Stimulated activated CD8-positive, alpha-beta memory T cell treated with anti-CD3 and anti-CD28 coated beads, Interleukin-15, amount 100 ng/mL, for 1 hour (primary cell): ENCODE measurements around the gene TRNP1.

Experiments used
- DNase-seq: peaks from one replicate; pipeline ENCODE4 v3.0.0-alpha.2; 2020; ENCODE audit warnings: low read depth

TRNP1 gene

DNA sequence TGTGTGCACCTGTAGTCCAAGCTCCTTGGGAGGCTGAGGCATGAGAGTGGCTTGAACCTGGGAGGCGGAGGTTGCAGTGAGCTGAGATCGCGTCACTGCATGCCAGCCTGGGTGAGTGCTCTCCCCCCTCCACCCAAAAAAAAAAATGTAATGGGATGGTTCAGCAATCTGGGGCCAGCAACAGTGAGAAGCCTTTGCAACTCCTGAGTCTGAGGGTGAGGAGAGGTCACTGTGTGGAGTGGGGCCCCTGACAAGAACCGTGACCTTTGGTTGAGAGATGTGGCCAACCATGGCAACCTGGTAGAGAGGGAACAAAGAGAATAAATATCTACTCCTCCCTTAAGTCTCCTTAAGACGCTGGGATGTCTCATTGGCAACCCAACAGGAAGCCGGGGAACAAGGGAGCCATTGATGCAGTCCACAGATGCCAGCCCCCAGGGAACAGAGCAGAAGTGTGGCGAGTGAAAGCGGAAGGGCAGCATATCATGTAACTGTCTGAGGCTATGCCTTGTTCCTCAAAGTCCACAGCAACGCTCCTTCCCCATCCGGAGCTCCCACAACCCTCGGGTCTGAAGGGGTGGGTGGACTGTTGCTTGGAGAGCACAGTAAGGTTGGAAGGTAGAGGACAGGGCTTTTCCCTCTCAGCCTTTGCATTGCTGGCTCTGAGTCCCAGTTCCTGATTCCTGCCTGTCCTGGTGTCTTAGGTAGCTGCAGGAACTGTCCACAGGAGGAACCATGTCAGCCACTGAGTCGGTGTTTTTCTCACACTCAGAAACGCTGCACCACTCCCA is 8.3 kb downstream of the TRNP1 start:
- DNase-seq: no peak

DNA sequence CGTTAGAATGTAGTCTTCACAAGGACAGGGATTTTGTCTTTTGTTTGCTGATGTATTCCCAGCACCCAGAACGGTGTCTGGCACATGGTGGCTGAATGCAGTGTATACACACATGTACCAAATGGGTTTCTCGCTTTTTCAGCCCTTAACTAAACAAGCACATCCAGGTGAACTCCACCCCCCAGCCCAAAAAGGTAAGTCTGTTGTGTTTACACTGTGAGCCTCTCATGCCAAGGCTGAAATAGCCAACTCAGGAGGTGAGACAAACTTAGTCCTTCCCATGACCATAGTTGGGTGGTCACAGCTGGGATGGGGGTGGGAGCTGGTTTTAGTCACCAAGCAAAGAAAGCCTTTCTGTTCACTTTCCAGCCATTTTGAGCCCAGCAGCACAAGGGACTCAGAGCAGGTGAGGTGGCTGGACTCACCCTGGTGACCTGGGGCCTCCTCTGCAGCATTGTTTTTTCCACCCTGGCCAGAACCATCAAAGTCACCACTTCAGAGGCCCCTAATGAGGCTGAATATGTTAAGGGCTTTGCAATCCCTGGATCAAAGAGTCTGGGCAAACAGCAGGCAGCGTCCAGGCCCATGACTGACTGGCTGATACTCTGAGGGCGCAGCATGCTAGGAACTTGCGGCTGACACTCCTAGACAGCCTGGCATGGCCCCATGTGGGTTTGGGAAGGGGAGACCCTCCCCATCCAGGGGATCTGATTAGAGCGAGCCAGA is 10.4 kb downstream of the TRNP1 start:
- no peak for DNase-seq

DNA sequence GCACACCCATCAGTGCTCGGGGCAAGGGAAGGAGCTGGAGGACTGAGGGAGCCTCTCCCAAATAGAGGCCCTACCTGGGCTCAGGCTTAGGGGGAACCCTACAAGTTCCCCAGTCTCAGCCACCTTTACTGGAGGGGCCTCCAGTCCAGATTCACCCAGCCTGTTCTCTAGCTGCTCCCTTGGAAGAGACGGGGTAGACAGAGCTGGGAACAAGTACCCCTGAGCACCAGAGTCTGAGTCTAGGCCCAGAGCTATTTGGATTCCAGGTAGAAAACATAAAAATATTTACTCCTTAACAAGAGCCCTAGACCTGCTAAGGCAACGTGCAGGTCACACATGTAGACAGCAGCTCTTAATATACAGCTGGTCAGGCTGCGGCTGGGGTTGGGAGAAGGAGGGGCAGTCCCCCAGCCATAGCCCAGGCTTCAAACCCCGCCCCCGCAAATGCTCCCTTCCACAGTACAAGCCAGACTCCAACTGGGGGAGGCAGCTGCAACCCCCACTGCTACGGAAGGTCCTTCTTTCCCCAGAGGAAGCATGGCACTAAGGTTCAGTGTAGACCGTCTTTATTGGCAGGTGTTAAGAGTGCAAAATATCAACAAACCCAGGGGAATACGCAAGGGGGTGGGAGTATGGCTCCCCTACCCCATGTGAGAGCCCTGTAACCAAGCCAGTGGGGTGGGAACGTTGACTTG is 11.1 kb downstream of the TRNP1 start:
- no peak for DNase-seq

DNA sequence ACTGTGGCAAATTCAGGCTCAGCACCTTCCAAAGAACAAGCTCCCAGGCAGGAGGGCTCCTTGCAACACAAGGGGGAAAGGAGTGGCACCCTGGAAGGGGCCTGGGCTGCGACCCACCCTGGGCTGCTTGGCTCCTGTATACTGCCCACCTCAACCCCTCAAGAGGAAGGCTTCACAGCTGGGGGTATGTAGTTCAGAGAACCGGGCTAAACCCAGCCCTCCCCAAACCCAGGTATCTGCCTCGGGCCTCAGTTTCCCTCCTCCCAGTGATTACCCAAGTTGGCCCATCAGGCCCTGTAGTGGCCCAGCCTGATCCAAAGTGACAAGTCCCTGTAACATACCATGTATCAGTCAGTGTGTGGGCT is 11.7 kb downstream of the TRNP1 start:
- DNase-seq: no peak

DNA sequence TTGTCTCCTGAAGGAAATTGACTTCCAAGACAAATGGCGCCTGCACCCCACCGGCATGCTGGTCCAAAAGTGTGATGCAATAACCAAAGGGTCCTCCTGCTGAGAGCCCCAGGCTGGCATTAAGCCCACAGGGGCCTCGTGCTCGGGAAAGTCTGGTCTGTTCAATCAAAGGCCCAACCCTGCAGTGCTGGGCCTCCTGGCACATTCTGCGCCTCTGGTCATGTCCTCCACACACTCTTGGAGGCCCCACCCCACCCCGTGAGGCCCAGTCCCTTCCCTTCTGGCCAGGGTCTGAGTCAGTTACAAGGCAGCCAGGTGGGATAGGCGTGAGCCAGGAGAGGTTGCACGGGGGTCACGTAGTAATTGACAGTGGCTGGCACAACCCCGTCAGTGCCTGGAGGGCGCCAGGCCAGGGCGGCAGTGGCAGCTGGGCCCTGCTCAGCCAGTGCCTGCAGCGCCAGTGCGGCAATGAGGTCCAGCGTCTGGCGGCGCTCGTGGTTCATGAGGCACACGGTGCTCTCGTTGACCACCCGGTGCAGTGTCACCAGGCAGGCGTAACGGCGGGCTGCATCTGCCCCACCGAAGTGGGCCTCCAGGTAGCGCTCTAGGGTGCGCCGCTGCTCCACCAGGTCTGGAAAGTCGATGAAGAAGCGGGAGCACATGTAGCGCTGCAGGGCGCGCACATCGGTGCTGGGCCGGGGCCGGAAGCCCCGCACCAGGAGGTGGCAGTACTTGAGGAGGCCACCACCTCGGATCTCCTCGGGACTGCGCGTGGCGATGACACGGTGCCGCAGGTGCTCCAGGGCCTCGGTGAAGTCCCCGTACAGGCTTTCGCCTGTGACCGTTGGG is 12.4 kb downstream of the TRNP1 start:
- DNase-seq: no peak

DNA sequence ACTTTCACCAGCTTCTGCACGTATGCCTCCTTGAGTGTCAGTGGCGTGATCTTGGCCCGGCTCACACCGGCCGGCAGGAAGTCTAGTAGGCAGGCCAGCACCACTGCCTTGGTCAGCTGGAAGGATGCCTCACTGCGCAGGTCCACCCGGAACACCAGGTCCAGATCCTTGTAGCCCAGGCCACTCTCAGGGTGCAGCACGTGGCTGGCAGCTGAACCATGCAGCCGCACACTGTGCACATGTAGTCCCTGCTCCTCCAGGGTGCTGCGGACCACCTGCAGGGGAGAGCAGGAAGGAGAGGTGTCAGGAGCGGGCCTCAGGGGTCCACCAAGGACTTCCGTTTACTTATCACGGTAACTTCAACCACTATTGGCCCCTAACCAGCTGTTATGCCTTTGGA is 13.2 kb downstream of the TRNP1 start:
- no peak for DNase-seq

DNA sequence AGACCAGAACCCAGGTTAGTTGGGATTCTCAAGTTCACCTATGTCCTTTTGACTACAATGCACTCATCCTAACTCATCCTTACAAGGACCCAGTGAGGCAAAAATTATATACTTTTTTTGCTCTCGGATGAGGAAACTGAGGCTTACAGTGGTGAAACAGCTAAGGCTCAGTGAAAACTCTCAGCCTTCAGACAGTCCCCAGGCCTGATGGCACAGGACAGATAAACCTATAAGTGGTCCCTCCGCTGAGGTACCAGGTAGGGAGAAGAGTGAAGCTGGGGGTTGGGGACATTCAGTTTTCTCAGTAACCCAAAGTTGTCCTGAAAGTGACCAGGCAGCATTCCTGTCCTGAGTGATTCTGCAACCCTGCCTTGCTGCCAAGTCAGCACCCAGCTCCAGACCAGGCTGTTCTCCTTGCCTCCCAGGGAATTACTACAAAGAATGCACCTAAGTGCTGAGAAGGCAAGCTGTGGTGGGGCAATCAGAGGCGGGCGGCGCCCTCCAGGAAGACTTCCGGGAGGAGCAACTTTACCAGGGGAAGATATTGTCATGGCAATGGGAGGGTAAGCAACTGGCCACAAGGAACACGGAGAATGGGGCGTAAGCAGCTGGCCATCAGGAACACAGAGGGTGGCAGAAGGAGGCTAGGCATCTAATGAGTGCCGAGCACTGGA is 14.6 kb downstream of the TRNP1 start:
- no peak for DNase-seq

DNA sequence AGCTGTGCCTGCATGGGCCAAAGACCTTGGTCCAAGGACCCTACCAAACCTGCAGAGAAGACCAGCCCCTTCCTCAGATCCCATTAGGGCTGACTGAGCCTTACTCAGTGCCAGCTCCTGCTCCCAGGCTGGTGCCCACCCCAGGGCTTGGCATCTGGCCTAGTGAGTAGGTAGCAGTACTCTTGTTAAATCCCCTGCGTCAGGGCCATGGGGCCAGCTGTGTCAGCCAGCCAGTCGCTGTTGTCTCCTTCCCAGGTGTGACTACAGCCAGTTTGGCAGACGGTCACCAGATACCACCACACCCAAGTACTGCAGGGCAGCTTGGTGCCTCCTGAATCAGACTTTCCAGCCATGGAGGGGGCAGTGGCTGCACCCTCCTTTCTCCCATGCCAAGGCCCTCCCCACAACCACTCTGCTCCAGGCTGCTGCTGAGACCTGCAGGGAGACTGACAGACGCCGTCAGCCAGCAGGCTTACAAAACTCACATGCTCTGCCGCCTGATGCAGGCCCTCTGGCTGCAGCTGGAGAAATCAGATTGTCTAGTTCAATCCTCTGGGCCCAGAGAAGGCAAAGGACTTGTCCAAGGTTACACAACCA is 16.2 kb downstream of the TRNP1 start:
- no peak for DNase-seq

DNA sequence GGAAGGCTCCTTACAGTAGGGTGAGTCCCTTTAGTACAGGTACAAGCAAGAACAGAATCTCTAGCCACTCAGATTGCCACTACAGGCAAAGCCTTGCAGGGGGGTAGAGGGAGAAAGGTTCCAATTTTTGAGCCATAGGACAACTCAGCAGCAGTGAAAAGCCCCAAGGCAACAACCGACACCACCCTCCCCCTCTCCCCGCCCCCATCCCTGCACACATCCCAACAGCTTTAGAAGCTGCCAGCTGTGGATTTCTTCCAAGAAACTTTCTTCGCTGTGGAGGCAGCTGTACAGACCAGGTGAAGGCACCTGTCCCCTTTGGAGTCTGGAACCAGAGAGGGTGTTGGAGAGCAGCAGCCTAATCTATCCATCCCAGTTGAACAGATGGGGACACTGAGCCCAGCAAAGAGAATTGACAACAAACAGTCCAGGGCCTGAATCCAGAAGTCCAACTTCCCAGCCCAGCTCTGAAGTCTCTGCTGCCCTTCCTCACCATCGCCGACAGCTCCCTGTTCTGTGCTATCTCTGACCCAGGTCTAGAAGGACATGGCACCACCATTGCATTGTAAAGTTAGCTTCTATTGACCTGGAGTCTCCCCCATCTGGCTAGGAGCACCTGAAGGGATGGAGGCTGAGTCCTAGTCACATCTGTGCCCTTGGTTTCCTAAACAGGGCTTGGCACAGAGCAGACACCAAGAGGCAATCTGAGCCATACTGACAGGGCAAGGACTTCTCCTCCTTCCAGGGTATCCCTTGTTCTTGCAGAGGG is 16.9 kb downstream of the TRNP1 start:
- no peak for DNase-seq

DNA sequence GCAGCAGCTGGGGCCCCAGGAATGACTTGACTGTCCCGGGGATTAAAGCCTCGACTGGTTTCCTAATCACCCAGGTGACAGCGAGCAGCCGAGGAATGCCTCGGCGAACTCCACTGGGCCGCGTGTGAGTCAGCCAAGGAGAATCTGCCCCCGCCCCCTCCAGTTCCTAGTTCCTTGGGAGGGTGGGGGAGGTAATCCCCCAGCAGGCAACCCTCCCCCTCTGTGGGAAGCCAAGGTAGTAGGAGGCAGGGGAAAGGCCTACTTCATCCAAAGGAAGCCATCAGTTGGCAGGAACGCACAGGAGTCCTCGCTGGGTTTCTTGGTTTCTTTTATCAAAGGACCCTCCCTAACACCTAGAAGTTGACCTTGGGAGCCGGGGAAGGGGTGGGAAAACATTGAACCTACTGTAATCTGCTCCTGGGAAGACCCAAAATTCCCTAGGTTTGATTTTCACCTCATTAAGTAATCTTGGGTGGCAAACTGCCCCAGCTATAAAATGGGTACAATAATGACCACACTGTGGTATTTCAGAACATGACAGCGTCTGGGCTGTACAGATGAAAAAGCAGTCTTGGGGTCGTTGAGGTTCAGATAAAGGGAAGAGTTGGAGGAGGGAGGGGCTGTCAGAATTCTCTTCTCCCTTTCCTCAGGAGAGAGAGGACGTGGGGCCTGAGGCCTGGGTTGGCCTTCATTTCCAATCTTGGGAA is 17.7 kb downstream of the TRNP1 start:
- DNase-seq: no peak

DNA sequence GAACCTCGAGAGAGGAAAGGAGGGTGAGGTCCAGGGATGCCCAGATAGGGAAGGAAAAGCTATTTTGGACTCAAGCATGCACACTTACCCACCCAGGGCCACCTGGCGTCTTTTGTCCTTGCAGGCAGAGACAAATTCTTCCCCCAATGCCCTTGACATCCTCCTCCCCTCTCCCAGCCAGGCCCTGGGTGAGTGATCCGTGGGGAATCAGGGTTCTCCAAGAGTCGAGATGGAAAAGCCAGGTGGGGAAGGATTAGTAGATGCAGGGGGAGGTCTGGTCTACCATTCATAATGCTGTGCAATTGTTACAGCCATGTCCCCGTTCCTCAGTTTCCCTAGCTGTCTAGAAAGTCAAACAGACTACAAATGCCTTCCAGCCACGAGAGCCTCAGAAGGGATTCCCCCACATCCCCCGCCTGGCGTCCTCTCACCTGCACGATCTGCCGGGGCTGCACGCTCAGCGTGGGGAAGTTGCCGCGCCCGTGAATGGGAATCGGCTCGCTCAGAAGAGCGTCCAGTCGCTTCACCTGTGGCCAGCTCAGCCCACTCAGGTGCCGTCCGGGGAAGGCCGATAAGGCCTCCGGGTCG is 18.6 kb downstream of the TRNP1 start:
- DNase-seq: no peak

DNA sequence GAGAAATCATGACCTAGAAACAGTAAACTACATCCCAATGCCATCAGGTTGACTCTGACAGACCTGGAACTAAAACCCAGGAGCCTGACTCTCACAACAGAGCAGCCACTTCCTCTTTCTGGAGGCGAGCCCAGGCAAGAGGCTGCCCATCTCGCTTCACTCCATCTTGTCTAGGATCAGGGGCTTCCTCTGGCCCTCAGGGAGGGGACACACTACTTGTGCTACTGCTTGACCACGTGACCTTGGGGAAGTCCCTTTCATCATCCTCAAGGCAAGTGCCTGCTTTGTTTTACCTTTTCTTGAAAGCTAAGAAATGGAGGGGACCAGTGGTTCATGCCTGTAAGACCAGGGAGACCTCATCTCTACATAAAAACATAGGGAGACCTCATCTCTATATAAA is 21.8 kb downstream of the TRNP1 start:
- no peak for DNase-seq

DNA sequence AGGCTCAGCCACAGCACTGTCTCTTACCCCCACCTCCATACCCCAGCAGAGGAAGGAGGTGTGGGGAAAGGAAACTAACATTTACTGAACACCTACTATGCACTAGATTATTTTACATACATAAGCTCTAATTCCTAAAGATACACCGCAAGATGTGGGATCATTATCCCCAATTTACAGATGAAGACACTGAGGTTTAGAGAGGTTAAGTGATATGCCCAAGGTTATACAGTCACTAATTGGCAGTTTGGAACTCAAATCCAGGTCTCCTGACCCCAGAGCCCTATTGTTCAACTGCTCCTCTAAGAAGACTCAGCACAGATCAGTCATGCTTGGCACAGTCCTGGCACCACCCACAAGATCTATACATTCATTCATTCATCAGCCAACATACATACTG is 22.9 kb downstream of the TRNP1 start:
- no peak for DNase-seq

DNA sequence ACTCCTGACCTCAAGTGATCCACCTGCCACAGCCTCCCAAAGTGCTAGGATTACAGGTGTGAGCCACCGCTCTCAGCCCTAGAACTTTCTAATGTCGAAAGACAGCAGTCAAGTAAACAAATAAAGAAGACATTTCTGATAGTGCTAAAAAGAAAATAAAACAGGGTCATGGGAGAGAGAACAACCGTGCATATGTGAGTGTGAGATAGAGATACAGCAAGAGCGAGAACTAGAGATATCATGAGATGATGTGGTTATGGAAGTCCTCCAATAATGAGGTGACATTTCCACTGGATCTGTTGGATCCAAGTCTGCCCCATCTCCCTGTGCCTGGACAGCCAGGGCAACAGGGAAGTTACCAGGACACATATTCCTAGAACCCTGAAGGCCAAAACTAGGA is 23.7 kb downstream of the TRNP1 start:
- no peak for DNase-seq

DNA sequence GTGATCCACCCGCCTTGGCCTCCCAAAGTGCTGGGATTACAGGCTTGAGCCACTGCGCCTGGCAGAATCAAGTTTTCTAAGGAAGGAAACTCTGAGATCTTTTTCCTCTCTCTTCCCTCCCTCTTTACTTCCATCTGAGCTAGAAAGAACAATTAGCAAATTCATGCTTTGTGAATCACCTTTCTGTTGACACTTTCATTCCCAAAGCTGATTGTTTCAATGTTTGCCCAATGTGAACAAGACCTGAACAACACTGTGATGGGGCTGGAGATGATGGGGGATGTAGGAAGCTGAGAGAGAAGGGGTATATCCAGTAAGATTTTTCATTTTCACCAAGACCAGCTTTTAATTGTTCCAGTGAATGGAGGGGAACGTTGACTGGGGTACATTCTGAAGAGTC is 24.8 kb downstream of the TRNP1 start:
- DNase-seq: no peak

DNA sequence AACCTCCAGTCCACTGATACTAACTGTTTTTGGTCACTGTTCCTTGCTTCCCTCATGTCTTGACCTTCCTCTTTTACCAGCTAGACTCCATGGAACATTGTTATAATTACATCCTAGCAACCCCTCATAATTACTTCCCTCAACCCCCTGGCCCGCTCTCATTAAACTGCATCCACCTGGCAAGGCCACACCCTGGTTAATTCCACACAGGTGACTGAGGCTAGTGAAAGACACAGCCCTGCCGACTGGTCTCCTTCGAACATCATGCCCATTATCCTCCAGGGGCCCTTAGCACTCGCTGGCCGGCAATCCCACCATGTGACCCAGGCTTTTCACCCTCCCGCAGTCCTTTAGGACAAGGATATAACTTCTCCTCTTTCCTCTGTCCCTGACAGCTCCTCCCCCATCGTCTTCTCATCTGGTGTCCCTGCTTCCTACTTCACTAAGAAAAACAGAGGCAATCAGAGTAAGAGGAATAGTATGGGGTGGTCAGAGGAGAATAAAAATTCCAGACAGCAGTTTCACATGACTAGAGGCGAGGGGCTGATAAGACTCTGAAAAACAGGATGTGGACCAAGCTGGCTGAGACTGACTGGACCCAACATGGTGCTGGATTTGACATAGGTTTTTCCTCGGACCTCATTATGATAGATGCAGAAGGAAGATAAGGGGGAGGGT is 28.0 kb downstream of the TRNP1 start:
- DNase-seq: no peak

DNA sequence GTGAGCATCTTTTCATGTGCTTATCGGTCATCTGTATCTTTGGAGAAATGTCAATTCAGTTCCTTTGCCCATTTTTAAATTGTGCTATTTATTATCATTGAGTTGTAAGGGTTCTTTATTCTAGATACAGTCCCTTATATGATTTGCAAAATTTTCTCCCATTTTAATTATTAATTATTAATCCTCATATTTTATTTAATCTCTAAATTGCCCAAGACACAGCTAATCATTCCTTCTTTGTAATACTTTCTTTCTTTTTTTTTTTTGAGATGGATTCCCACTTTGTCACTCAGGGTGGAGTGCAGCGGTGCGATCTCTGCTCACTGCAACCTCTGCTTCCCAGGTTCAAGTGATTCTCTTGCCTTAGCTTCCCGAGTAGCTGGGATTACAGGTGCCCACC is 32.2 kb downstream of the TRNP1 start:
- DNase-seq: no peak

DNA sequence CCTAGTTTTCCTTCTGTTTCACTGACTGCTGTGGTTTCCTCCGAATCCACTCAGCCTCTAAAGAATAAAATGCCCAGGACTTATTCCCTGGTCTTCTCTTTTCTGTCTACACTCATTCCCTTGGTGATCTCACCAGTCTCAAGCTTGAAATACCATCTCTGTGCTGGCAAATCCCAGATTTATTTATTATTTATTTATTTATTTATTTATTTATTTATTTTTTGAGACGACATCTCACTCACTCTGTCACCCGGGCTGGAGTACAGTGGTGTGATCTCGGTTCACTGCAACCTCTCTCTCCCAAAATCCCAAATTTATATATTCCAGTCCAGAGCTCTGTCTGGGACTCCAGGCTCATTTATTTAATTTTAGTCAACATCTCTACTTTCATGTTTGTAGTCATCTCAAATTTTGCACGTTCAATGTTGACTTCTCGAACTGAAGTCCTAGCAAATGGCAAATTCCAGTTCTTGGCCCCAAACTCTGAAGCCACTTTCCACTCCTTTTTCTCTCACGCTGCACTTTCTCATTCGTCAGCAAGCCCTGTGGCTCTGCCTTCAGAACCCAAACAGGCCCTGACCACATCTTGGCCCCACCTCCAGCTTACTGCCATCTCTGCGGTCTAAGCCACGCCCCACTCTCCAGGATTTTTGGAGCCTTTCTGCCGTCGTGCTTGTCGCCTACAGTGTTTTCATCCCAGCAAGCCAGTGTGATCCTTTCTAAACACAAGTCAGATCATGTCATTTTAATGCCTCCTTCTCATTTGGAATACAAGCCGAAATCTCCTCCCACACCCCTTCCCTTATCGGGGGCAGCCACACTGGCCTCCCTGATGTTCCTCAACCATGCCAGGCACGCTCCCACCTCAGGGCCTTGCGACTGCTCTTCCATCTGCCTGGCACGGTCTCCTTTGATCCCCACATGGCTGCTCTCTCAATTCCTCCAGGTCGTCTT is 33.4 kb downstream of the TRNP1 start:
- no peak for DNase-seq
